NCI-H2196 (cell line): Measurements from ENCODE around the gene SNRPA.
"Not testable (repeated sequence)": the region's sequence is repeated elsewhere in the genome, so short reads cannot be mapped to it uniquely, and the experiment has no call there.

Experiments
- DNase-seq: peaks from one replicate; lab custom pipeline; 2025; ENCODE audit not compliant: unreplicated experiment; lab: John Stamatoyannopoulos, UW

SNRPA gene

GRCh38 chr19:40744554-40745401 is 6.2 kb upstream of the SNRPA start:
- DNase-seq: no peak

GRCh38 chr19:40745402-40745780 is 5.6 kb upstream of the SNRPA start:
- no peak for DNase-seq

- no peak for DNase-seq
Measured at GRCh38 chr19:40747536-40747935, 3.5 kb upstream of the SNRPA start.

GRCh38 chr19:40750058-40750873 is 737 bp upstream of the SNRPA start, which contains the start of gene ACTMAP:
ACTMAP (minus strand) TSS chr19:40750477; CDS start chr19:40749803, 674 bp downstream.
- peak; percentile 100 for DNase-seq

GRCh38 chr19:40752257-40752781 is 1.3 kb downstream of the SNRPA start:
- no peak for DNase-seq

GRCh38 chr19:40754611-40755247 is 3.7 kb downstream of the SNRPA start:
- no peak for DNase-seq

GRCh38 chr19:40755248-40755624 is 4.2 kb downstream of the SNRPA start:
- no peak for DNase-seq

- DNase-seq: no peak
Measured at GRCh38 chr19:40755791-40756190, 4.8 kb downstream of the SNRPA start.

- no peak for DNase-seq
Measured at GRCh38 chr19:40756502-40757110, 5.6 kb downstream of the SNRPA start.

DNA sequence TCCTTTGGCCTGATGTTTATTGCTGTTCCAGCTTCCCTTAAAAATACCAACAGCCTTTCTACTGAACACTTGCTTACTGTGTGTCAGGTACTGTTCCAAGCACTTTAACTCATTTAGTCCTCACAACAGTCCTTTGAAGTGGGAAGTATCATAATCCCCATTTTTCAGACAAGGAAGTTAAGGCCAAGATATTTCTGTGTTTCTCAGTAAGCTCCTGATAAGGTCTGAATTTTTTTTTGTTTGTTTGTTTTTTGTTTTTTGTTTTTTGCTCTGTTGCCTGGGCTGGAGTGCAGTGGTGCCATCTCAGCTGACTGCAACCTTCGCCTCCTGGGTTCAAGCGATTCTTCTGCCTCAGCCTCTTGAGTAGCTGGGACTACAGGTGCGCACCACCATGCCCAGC is 7.5 kb downstream of the SNRPA start:
- DNase-seq: no peak

GRCh38 chr19:40759352-40759751 is 8.3 kb downstream of the SNRPA start:
- no peak for DNase-seq

DNA sequence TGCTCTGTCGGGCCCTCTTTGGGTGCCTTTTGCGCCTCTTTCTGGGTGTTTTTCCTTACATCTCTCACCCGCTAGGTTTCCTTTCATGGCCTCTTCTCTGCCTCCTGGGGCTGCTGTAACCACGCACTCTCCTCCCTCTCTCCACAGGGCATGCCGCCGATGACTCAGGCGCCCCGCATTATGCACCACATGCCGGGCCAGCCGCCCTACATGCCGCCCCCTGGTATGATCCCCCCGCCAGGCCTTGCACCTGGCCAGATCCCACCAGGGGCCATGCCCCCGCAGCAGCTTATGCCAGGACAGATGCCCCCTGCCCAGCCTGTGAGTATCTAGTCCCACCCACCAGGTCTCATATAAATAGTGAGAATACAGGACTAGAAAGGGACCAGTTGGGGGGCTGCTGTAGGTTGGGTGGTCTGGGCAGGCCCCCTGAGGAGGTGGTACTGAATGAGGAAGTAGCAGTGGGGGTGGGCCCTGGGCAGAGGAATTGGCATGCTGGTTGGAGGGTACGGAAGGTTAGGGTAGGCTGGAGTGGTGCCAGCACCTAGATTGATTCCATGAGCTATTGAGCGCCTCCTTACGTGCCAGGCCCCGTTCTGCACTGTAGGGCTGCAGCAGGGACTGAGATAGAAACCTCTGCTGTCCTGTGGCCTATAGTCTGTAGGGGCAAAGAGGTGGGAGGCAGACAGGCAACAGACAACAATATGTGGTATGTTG is 11.9 kb downstream of the SNRPA start:
- DNase-seq: no peak

GRCh38 chr19:40763526-40763925 is 12.5 kb downstream of the SNRPA start:
- no peak for DNase-seq

DNA sequence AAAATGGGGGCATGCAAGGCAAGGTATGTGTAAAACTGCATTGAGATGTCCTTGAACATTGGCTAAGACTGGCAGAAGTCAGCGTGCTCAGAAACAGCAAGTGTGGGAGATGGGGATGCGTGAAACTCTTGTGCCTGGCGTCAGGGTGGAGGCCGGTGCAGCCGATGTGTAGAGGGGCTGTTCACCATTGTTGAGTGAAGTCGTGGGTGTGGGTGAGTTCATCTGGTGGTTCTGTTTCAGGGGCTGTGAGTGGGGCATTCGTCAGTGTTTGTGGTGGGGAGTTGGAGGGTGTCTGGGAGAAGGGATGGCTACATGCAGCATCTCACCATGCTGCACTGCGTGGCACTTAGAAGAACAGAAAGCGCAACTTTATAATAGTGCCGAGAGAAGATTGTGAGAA is 13.0 kb downstream of the SNRPA start:
- DNase-seq: no peak

DNA sequence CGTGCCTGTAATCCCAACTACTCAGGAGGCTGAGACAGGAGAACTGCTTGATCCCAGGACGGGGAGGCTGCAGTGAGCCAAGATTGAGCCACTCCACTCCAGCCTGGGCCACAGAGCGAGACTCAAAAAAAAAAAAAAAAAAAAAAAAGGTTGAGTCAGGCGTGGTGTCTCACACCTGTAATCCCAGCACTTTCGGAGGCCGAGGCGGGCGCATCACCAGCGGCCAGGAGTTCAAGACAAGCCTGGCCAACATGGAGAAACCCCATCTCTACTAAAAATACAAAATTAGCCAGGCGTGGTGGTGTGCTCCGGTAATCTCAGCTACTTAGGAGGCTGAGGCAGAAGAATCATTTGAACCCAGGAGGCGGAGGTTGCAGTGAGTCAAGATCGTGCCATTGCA is 15.4 kb downstream of the SNRPA start:
- DNase-seq: not testable (repeated sequence)

GRCh38 chr19:40768869-40769268 is 17.9 kb downstream of the SNRPA start:
- DNase-seq: no peak

GRCh38 chr19:40771101-40771862 is 20.3 kb downstream of the SNRPA start:
- not testable (repeated sequence) for DNase-seq

DNA sequence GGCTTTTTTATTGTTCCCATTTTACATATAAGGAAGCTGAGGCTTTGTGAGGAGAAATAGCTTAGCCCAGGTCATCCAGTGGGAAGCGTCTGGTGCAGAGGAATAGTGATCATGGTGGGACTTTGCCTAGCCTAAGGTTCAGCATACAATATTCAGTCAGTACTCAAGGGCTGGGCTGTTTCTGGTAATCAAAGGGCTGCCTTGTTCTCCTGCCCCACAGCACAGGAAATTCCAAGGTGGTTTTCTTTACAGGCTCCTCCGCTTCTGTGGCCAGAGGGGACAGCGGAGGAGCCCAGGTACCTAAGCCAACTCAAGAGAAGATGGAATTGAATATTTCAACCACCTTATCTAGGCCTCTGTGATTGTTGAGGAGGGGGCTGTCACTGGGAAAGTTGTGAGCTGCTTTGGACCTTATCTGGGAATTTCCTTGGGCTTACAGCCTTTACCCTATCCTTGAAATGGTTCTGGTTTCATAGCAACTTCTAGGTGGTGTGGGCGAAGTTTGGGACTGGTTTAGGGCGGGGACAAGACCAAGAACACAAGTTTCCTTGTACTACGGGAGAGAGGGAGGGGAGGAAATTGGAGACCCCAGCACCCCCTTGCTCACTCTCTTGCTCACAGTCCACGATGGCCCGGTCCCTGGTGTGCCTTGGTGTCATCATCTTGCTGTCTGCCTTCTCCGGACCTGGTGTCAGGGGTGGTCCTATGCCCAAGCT is 24.1 kb downstream of the SNRPA start, which contains the start of gene MIA:
Gene MIA, plus strand, starts transcription at position 606 of the 716 bp plus-strand sequence. Its CDS starts 22 bp downstream, at position 628.
- DNase-seq: no peak

GRCh38 chr19:40775632-40776022 is 24.6 kb downstream of the SNRPA start:
- no peak for DNase-seq
